Stomach (tissue), 4 donors: ENCODE data around the gene TUB.

Experiments
- CTCF ChIP-seq, 7 experiments: fragments of 450-650 bp in 4 of 7; fragments of 200-600 bp in 3 of 7; sonication (generic) in 3 of 7; IDR thresholded peaks; one replicate each; pipeline ENCODE4 v1.5.1; 2016 to 2019; ENCODE audit warnings: antibody characterized with exemption in 7 of 7, control low read depth in 2 of 7, mild to moderate bottlenecking in 1 of 7
- EP300 ChIP-seq: sonication (generic); formaldehyde crosslinking; IDR thresholded peaks from one replicate; pipeline ENCODE4 v1.6.1; 2017; ENCODE audit warnings: antibody characterized with exemption
- POLR2A ChIP-seq, 4 donors: fragments of 450-650 bp; IDR thresholded peaks; one replicate each; pipeline ENCODE4 v1.6.1; 2016; ENCODE audit warnings: antibody characterized with exemption in 4 of 4, control low read depth in 2 of 4, mild to moderate bottlenecking in 1 of 4, moderate library complexity in 1 of 4

GRCh38 chr11:8101421-8101820, 20.4 kb downstream of the TUB start:
- no peak for TF ChIP-seq EP300
- no peak for TF ChIP-seq CTCF (IDR thresholded peaks at IDR 0.05)
- no peak for TF ChIP-seq POLR2A (IDR thresholded peaks at IDR 0.05)
